DLD1 (cell line): ENCODE data around the gene SMOC2.

Experiments
- in situ Hi-C: cut with HindIII; loops from 2 replicates; pipeline ENCODE4 v1.10.0; 2017; ENCODE audit warnings: low sequenced_read_pairs

Gene SMOC2

DNA sequence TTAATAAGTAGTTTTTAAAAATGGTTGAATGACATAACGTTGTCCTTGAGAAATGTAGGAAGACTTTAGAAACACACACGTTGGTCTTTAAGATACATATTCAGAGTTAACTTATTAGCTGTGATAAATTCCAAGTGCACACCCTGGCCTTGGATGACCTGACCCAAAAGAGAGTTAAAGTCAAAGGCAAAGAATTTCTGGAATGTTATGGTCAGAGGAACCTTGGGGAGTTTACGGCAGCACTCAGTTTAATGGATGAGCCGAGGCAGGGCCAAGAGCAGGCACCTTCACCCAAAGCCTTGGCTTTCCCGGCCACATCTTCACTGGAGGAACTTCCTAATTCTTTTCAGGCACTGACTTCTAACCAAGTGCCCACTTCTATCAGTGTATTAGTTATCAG is 200.5 kb downstream of the SMOC2 start:
- in situ Hi-C loops, result no loop called here

- in situ Hi-C loops, result no loop called here
Measured at GRCh38 chr6:168643401-168643800, 202.4 kb downstream of the SMOC2 start.

- in situ Hi-C loops, result no loop called here
Measured at GRCh38 chr6:168645326-168645725, 204.3 kb downstream of the SMOC2 start.

- in situ Hi-C loops, result no loop called here
Measured at GRCh38 chr6:168647271-168647670, 206.3 kb downstream of the SMOC2 start.

DNA sequence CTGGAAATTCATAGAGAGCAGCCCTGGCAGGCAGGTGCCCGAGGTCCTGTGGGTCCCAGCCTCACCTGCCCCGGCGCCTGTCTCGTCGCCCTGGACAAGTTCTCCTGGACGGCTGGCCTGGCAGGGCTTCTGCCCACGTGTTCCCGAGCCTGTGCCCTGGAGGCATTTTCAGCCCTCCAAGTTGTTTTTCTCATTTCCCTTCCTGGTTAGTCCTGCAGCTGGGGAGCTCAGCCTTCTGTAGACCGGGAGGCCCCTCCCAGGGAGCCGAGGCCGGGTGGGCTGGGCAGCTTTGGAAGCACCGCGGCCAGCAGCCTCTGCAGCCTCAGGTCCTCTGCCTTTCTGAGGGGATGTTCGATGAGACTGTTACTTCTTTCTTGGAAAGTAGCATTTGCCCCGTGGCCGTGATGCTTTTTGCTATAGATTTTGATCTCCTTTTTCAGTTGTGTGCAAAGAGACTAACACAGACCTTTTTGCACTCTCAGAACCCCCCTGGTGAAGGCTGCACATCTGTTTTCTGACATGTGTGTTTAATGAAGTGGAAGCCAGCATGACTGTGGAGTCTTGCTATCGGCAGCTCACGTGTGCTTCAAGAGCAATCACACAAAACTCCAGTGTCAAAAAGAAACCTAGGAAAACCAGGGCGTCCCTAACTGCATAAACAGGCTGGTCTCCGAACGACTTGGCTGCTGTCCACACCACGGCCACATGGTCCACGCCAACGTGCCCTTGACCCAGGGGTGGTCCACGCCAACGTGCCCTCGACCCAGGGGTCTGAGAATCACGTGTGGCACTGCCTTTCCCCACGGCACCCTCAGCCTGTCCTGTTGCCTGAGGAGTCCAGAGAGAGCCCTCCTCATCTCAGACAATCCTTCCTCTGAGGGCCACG is 207.5 kb downstream of the SMOC2 start:
- in situ Hi-C loops, result no loop called here

DNA sequence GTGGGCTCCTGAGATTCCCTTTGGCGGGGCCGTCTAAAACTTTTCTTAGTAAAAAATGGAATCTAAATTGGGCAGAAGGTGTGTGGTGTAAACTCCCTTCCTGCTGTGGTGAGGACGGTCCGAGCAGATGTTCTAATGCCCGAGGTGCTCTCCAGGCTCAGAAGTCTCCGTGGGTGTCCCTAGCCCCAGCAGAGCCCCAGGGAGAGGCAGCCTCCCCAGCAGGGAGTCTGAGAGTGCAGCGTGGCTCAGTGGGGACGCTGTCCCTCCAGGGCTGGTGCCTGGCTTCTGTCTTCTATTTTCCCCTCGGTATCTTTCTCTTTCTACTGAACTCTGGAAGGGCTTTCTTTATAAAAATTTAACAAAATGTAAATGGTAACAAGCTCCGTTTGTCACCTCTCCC is 208.2 kb downstream of the SMOC2 start:
- in situ Hi-C loops, result no loop called here

GRCh38 chr6:168650671-168651111 is 209.7 kb downstream of the SMOC2 start:
- in situ Hi-C loops, result no loop called here

GRCh38 chr6:168655462-168656152 is 214.6 kb downstream of the SMOC2 start:
- in situ Hi-C loops, result no loop called here

DNA sequence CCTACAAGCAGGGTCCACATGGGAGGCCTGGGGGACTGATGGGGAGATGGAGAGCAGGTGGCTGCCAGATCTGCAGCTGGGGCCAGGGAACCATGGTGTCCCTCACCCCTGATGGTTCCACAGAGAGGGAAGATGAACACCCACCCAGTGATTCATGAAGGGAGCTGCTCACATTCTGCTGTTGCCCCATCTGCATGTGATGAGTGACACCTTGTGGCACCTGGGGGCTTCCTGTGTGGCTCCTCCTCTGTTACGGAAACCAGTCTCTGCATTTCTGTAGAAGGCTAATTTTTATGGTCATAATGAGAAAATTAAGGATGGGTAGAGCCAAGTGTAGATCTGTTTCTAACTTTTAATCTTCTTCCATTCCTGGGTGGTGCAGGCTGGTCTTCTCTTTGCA is 217.1 kb downstream of the SMOC2 start:
- in situ Hi-C loops, result no loop called here

GRCh38 chr6:168660400-168660945 is 219.5 kb downstream of the SMOC2 start:
- in situ Hi-C loops, result no loop called here

- in situ Hi-C loops, result no loop called here
Measured at GRCh38 chr6:168662301-168662936, 221.4 kb downstream of the SMOC2 start.

GRCh38 chr6:168663041-168663440 is 222.1 kb downstream of the SMOC2 start:
- in situ Hi-C loops, result no loop called here

- in situ Hi-C loops, result no loop called here
Measured at GRCh38 chr6:168664956-168665355, 224.0 kb downstream of the SMOC2 start.

DNA sequence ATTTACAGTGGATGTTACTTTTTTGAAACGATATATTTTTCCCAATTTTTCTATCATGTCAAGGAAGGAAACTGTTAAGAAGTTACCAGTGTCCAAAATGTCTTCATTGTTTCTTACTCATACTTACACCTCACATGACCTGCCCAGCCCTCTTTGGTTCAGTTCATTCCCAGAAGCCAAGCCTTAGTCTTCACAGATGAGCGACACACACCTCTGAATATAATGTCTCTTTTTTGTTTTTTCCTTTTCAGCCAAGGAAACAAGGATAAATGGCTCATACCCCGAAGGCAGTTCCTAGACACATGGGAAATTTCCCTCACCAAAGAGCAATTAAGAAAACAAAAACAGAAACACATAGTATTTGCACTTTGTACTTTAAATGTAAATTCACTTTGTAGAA is 225.2 kb downstream of the SMOC2 start:
- in situ Hi-C loops, result no loop called here

DNA sequence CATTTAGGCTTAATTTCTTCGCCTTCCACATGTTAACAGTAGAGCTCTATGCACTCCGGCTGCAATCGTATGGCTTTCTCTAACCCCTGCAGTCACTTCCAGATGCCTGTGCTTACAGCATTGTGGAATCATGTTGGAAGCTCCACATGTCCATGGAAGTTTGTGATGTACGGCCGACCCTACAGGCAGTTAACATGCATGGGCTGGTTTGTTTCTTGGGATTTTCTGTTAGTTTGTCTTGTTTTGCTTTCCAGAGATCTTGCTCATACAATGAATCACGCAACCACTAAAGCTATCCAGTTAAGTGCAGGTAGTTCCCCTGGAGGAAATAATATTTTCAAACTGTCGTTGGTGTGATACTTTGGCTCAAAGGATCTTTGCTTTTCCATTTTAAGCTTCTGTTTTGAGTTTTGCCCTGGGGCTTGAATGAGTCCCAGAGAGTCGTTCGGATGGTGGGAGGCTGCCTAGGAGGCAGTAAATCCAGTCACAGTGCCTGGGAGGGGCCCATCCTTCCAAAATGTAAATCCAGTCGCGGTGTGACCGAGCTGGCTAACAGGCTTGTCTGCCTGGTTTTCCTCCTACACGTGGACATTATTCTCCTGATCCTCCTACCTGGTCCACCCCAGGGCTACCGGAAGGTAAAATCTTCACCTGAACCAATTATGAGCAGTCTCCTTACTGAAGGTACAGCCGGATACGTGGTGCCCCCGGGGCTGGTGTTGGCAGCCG is 225.9 kb downstream of the SMOC2 start:
- in situ Hi-C loops, result no loop called here

DNA sequence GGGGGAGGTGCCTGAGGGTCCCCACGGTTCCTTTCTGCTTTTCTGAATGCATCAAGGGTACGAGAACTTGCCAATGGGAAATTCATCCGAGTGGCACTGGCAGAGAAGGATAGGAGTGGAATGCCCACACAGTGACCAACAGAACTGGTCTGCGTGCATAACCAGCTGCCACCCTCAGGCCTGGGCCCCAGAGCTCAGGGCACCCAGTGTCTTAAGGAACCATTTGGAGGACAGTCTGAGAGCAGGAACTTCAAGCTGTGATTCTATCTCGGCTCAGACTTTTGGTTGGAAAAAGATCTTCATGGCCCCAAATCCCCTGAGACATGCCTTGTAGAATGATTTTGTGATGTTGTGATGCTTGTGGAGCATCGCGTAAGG is 226.4 kb downstream of the SMOC2 start:
- in situ Hi-C loops, result no loop called here

DNA sequence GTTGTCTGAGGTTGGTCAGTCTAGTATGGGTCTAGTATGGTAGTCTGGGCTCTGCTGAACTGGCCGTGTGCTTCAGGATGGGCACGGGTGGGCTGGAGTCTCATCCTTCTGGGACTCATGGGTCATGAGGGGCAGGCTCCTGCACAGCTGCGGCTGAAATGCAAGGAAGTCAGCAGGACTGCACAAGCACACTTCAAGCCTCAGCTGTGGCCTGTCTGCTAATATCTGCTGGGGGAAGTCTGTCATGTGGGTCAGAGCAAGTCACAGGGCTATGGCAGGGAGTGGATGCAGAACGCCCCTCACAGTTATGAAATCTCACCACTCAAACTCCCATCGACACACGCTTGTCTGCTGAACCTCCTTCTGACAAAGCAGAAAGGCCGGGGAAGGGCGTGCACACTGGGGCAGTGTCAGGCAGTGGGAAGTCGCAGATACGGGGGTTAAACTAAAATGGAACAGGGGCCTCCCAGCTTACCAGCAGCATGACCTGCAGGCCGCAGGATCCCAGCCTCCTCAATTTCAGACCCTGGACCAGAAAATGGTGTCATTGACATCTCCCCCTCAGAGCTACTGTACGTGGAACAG is 229.5 kb downstream of the SMOC2 start:
- in situ Hi-C loops, result no loop called here

DNA sequence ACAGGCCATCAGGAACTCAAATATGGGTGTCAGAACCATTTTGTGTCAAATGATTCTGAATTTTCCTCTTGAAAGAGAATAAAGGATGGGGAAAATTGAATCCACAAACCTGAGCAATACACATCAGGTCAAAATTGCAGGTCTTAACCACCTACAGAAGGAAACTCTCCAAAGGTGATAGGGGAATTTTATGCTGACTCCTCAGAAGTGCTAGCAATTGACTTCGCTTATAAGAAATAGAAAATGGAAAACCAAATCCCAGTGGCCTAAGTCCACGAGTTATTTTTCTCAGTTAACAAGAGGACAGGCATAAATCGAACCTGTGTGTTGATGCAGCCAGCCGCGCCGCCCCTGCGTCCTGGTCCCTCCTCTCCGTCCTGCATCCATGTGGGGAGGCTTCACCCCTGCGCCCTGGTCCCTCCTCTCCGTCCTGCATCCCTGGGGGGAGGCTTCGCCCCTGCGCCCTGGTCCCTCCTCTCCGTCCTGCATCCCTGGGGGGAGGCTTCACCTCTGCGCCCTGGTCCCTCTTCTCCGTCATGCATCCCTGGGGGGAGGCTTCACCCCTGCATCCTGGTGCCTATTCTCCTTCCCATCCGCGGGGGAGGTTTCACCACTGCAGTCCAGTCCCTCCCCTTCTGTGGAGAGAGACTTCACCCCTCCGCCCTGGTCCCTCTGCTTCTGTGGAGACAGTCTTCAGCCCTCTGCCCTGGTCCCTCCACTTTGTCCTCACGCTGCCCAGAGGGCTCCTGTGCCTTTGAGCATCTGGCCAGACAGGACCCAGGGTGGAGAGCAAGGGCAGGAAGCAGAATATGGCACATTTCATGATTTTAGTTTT is 230.3 kb downstream of the SMOC2 start:
- in situ Hi-C loops, result no loop called here

DNA sequence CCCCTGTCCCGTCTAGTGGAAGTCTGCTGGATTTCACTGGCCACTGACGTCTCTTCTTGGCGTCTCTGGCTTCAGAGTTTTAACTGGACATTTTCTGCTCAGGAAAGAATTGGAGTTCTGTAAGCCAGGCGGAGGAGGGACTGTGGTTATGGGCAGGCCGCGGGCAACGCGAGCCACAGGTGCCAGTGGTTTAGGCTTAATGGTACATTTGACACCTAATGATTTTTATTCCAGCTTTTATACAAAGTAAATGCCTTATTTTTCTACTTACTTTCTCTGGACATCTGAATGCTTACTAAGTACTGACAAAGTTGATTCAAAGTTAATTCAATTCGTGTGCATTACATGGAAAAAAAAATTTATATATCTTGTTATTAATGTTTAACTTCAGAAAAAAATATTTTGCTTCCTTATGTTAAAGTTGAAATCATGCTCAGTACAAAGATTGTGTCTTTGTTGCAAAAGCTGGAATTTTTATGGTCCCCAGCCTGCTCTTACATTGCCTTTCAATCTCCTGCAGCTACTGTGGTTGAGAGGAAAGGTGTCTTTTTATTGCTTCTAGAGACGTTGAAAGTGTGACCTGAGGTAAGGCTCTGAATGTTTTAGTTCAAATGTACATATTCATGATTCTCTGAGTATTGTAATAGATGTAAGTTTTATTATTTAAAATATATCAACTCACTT is 231.0 kb downstream of the SMOC2 start:
- in situ Hi-C loops, result no loop called here
